HG03520 (cell line): Measurements from ENCODE around the gene RFX2.

ENCODE experiments used
- ATAC-seq: cut with Tn5 transposase; IDR thresholded peaks from one replicate; pipeline ENCODE4 v1.9.1; 2021; ENCODE audit warnings: mild to moderate bottlenecking, moderate library complexity; ENCODE audit not compliant: unreplicated experiment

The RFX2 gene

GRCh38 chr19:5959260-5960004 lies 150.9 kb downstream of the RFX2 start:
- no peak for ATAC-seq

GRCh38 chr19:5958851-5959122 lies 151.5 kb downstream of the RFX2 start:
- no peak for ATAC-seq

- no peak for ATAC-seq
Observed at GRCh38 chr19:5958074-5958850, 152.0 kb downstream of the RFX2 start.

- ATAC-seq: no peak
Observed at GRCh38 chr19:5957170-5957569, 153.1 kb downstream of the RFX2 start.

GRCh38 chr19:5956728-5957127 lies 153.6 kb downstream of the RFX2 start:
- no peak for ATAC-seq

GRCh38 chr19:5956323-5956722 lies 154.0 kb downstream of the RFX2 start:
- ATAC-seq: no peak

- ATAC-seq: no peak
Observed at GRCh38 chr19:5955636-5955935, 154.7 kb downstream of the RFX2 start.

- ATAC-seq: no peak
Observed at GRCh38 chr19:5954293-5954692, 156.0 kb downstream of the RFX2 start.

- no peak for ATAC-seq
Observed at GRCh38 chr19:5953680-5954213, 156.6 kb downstream of the RFX2 start.

GRCh38 chr19:5953030-5953589 lies 157.2 kb downstream of the RFX2 start:
- no peak for ATAC-seq

GRCh38 chr19:5952193-5953029 lies 157.9 kb downstream of the RFX2 start:
- ATAC-seq: no peak

GRCh38 chr19:5951338-5951861 lies 158.9 kb downstream of the RFX2 start:
- no peak for ATAC-seq

GRCh38 chr19:5950741-5951140 lies 159.6 kb downstream of the RFX2 start:
- ATAC-seq: no peak

- no peak for ATAC-seq
Observed at GRCh38 chr19:5949792-5950305, 160.5 kb downstream of the RFX2 start.

- no peak for ATAC-seq
Observed at GRCh38 chr19:5948752-5949564, 161.3 kb downstream of the RFX2 start.

- ATAC-seq: no peak
Observed at GRCh38 chr19:5947435-5947834, 162.9 kb downstream of the RFX2 start.

- ATAC-seq: no peak
Observed at GRCh38 chr19:5943623-5944022, 166.7 kb downstream of the RFX2 start.
